Superior temporal gyrus (tissue), 1 donor: Measurements from ENCODE around the gene WWTR1.

Experiments
- DNase-seq: peaks from one replicate; pipeline ENCODE4 v3.0.0-alpha.2; 2016; ENCODE audit errors: extremely low spot score

The WWTR1 gene

GRCh38 chr3:149657926-149658743 lies at the start of gene WWTR1:
Gene WWTR1, minus strand, starts transcription at chr3:149658025. Its CDS starts 719 bp downstream, at chr3:149657306.
- peak; percentile 79 for DNase-seq

- no peak for DNase-seq
Observed at GRCh38 chr3:149706905-149707304, 49.1 kb upstream of the WWTR1 start.

DNA sequence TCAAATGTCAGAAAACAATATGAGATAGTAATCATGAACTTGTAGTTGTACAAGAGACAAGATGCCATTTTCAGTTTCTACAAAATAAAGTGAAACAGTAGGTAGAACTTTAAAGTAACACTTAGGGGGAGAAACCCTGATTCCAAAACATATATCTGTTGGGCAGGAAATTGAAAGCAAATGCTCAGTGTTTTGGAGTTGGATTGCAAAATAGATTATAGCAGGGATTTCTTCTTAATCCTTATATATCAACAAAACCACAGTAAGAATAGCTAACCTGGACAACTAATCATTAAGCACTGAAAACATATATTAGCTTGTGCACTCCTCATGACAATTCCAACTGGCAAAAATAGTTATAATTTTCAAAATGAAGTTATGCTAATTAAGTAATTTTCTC lies 47.6 kb upstream of the WWTR1 start:
- no peak for DNase-seq

GRCh38 chr3:149703466-149703865 lies 45.6 kb upstream of the WWTR1 start:
- no peak for DNase-seq

- DNase-seq = peak; percentile 24
Observed at GRCh38 chr3:149702691-149703441, 45.0 kb upstream of the WWTR1 start.

DNA sequence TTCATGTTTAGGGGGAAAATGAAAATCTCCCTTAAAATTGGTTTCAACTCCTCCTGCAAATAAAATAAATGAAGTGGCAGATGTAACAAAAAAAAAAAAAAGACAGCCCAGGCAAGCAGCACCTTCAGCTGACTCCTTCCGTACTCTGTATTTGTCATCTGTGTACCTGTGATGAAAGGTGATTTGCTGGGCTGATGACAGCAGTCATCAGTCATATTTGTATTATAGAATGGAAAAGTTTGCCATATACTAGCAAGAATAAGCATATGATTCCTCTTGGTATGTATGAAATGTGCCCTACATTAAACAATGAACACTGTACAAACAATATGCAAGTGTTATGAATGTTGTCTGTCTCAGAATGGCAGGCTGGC lies 44.1 kb upstream of the WWTR1 start:
- DNase-seq = no peak

DNA sequence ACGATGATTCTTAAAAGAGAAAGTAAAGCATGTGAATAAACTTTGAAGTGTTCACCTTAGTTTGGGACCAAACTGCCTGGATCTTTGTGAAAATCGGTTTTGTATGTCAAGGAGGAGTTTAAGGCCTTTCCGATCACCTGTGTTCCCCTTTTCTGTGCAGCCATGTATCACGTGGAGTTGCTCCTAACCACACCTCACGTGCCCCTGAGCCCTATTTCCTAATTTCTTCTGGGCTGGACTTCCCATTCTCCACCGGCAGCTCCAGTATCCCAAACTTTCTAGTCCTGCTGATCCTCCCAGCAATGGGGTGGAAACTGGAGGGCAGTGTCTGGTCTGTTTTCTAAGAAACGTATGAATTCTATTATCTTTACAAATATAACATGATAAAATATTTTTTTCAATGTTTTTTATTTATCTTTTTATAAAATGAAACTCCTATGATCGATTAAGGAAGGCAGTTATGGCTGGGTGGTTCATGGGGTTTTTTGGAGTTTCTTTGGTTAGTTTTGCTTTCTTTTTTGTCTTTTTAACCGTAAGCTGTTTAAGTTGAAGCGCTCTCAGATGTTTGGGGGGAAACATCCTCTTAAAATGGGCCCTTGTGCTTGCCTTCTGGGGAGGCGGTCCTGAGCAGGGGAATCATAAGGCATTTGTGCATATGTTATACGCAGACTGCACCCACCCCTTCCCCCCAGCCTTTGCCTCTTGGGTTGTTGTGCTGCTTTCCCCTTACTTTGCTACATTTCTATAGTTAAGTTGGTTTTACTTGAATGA lies 43.6 kb upstream of the WWTR1 start:
- DNase-seq = no peak

DNA sequence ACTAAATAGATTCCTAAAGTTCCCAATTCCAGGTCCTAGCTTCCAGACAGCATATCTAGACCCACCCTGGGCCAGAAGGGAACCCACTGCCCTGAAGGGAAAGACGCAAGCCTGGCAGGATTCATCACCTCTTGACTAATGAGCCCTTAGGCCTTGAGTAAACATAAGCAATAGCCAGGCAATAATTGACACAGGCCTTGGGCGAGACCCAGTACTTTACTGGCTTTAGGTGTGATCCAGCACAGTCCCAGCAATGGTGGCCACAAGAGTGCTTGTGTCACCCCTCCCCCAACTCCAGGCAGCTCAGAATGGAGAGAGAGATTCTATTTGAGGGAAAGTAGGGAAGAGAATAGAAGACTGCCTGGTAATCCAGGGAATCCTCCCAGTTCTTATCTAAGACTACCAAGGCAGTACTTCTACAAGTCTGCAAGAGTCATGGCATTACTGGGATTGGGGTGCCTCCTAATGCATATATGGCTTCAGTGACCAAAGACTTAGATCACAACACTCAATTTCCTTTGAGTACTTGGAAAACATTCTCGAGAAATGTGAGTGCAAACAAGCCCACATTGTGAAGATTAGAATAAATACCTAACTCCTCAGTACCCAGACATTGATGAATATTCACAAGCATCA lies 30.4 kb upstream of the WWTR1 start:
- no peak for DNase-seq

DNA sequence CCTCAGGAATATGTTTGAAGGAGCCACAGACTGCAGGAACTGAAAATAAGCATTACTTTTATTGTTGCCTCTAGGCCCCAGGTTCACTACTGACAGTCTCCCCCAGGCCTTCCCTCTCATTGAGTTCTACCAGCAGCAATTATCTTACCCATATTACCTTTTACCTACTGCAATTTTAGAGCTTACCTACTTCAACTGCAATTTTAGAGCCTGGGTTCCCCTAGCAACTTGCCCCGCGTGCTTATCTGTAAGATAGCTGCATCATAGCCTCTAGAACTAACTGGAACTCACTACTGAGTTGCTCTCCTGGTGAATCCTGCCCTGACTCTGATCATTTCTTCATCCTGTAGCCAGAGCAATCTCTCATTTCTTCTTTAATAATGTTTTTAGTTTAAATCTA lies 29.2 kb upstream of the WWTR1 start:
- DNase-seq = no peak

- no peak for DNase-seq
Observed at GRCh38 chr3:149678351-149678950, 20.6 kb upstream of the WWTR1 start.

GRCh38 chr3:149673393-149673792 lies 15.6 kb upstream of the WWTR1 start:
- no peak for DNase-seq

DNA sequence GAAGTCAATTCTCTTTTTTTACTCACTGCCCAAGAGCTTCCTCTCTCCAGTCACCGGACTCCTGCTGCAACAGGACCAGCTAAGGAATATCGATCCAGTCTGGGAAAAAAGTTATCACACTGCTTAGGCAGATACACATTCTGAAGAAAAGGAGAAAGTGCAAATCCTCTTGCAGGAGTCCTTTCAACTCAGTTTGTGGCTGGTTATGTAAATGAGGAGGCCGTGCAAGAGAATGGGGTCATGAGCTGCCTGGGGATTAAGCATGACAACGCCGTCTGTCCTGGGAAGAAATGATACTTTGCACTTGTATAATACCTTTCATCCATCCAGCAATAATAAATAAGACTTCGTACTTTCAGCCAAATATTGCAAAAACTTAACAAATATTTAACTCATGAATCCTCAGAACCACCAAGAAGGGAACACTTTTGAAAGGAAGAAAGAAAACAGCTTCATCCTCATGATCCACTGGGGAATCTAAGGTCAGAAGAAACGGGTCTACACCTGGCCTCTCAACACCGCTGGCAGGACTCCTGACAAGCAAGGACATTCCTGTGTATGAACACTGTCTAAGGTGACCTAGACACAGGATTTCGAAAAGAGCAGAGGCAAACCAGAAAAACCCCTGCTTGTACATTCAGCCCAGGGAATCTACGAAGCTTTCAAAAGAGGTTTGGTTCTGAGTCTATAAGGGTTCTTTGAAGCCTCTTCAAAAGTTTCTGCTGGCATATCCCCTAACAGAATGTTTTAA lies 13.1 kb upstream of the WWTR1 start:
- no peak for DNase-seq

- DNase-seq = peak; percentile 68
Observed at GRCh38 chr3:149667576-149667975, 9.8 kb upstream of the WWTR1 start.

- DNase-seq = no peak
Observed at GRCh38 chr3:149663966-149664365, 6.1 kb upstream of the WWTR1 start.

DNA sequence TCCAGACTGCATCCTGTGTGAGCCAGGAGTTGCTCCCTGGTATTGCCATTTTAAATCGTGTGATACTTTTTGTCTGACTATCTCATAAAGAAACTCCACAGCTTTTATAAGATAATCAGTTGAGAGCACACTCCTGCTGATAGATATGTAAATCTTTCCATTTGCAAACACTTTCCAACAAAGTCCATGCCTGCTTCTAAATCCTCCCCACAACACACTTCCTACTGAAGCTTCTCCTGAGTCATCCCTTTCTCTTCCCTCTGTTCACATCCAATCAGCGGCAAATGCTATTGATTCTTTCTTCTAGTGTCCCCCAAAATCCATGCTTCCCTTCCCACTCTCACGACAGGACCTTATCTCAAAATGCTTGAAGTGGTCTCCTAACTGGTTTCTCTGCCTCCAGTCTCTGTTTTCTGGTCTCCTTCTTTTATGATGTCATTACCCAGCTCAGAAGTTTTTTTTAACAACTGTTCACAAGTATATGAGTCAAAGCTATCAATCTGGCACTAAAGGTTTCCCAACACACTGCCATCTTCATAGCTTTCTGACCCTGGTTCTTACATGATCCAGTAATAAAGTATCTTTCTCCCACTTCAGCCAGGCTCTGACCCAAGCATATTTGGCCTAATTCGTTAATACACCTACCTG lies 4.5 kb upstream of the WWTR1 start:
- no peak for DNase-seq

DNA sequence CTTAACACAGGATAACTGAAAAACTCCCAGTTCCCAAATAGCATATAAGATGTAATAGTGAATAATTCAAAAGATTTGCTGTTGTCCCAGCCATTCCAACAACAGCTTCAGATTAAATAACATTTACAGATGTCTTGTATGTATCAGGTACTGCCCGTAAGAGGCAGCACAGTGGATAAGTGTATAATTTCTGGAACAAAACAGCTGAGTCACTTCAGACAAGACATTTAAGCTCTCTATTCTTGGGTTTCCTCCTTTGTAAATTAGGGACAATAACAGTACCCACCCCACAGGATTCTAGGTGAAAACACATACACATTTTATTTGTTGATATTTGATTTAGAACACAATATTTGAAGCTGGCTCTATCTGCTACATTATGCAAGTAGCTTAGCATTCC lies 2.6 kb upstream of the WWTR1 start:
- no peak for DNase-seq

DNA sequence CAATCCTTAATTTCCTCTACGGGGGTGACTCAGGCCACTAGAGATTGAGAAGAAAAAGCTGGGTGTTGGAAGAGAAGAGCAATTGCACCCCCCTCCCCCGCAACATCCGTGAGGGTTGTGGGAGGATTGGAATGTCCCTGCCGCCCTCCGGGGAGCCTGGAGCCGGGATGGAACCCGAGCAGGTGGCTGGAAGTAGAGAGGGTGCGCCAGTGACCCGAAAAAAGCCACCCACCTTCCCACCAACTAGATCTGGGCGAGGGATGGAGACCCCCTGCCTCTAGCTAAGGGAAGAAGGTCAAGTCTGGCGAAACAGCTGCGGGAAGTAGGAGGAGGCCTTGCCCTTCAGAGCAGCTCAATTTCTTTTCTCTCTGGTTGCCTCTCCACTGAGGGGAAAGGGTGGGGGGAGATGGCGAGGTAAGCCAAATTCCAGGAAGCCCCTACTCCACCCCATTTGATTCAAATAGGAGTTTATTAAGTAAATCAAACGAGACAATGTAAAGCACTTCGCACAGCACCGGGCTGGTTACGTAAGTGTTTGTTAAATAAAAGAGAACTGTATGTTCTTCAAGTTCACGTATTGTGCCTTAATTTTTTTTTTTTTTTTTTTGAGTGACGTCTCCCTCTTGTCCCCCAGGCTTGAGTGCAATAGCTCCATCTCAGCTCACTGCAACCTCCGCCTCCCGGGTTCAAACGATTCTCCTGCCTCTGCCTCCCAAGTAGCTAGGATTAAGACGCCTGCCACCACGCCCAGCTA lies 1.1 kb upstream of the WWTR1 start:
- DNase-seq = no peak

DNA sequence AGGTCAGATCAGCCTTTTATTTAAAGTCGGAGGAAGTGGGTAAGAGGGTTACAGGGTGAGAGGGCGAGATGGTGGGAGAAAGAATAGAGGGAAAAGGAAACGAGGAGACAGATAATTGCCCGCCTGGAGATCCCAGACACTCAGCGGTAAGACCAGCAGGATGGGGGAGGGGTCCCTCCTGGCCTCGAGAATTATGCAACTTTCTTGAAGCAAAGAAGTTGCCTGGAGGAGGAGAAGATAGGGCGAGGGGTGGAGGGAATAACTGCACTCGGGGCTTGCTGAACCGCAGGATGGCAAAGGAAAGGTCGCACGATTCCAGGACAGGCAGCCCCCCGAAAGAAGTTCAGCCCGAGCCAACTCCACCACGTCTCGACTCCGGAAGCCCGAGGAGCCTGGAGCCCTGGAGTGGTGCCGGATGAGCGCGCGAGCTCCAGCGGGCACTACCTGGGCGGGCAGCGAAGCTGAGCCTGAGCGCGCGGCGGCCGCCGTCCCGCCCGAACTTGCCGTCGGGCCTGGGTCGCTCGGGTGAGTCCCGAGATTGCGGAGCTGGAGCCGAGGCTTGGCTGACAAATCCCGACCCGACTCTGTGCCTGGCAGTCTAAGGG lies 402 bp downstream of the WWTR1 start:
- DNase-seq = no peak
